ENCODE data around the gene ASCL5. TPM values are rescaled to one million over a fixed set of nuclear protein-coding genes. Genes with fewer than 3 reads are reported as not detected.

Gene ASCL5
- total and polyA plus RNA-seq, 4 donors = 0.01 to 0.25 (median 0.14) TPM; not detected in 1

GRCh38 chr1:201172999-201173610 is 46.1 kb upstream of the ASCL5 start:
- no peaks in the 10 kb centered on the region for H3K9me3 ChIP-seq (ENCODE audit: control insufficient read depth in 4 of 4, insufficient read depth in 3 of 4, low read length in 3 of 4)
- DNase-seq (no peak), ATAC-seq (ENCODE audit: insufficient read depth, low FRiP score) (no peak)
- H3K4me1 ChIP-seq (ENCODE audit: control insufficient read depth in 5 of 5, insufficient read depth in 5 of 5, low read length in 5 of 5) = peaks cover 0 to 8% (median 0%) of the 10 kb centered on the region in 5 donors
- TF ChIP-seq CTCF (IDR thresholded peaks at IDR 0.05; ENCODE audit: control extremely low read depth, extremely low read depth) = no peak
- H3K9ac ChIP-seq (ENCODE audit: insufficient read depth in 1 of 2, low read length in 2 of 2) = no peak overlapping the region
- H3K27ac ChIP-seq (ENCODE audit: low read depth in 1 of 2, low read length in 1 of 2) = no peak overlapping the region
- no peaks in the 10 kb centered on the region for H3K36me3 ChIP-seq (ENCODE audit: control insufficient read depth in 4 of 4, insufficient read depth in 4 of 4, low read length in 4 of 4)
- no peaks in the 10 kb centered on the region for H3K27me3 ChIP-seq (ENCODE audit: control insufficient read depth in 3 of 3, insufficient read depth in 3 of 3, low read length in 2 of 3)
- H3K4me3 ChIP-seq = no peak overlapping the region
- WGBS, 2 donors = 73 to 93% methylated on average over 4 of the region's 4 CpGs

GRCh38 chr1:201172326-201172725 is 45.3 kb upstream of the ASCL5 start:
- Histone ChIP-seq H3K9ac (ENCODE audit: insufficient read depth in 1 of 2, low read length in 2 of 2) (no peak overlapping the region), H3K36me3 (ENCODE audit: control insufficient read depth in 4 of 4, insufficient read depth in 4 of 4, low read length in 4 of 4) (no peaks in the 10 kb centered on the region), H3K4me1 (ENCODE audit: control insufficient read depth in 5 of 5, insufficient read depth in 5 of 5, low read length in 5 of 5) (peaks cover 0 to 8% (median 0%) of the 10 kb centered on the region in 5 donors), H3K27me3 (ENCODE audit: control insufficient read depth in 3 of 3, insufficient read depth in 3 of 3, low read length in 2 of 3) (no peaks in the 10 kb centered on the region), H3K27ac (ENCODE audit: low read depth in 1 of 2, low read length in 1 of 2) (peak overlapping the region in 1 of 2 donors; percentile 33), H3K4me3 (no peak overlapping the region), H3K9me3 (ENCODE audit: control insufficient read depth in 4 of 4, insufficient read depth in 3 of 4, low read length in 3 of 4) (no peaks in the 10 kb centered on the region)
- WGBS, 2 donors = 87 to 89% methylated on average over 4 of the region's 4 CpGs
- TF ChIP-seq CTCF (IDR thresholded peaks at IDR 0.05; ENCODE audit: control extremely low read depth, extremely low read depth) = no peak
- ATAC-seq (ENCODE audit: insufficient read depth, low FRiP score) (no peak), DNase-seq (no peak)

- Histone ChIP-seq H3K9ac (ENCODE audit: insufficient read depth in 1 of 2, low read length in 2 of 2) (peak overlapping the region; percentile 78 to 95), H3K36me3 (ENCODE audit: control insufficient read depth in 4 of 4, insufficient read depth in 4 of 4, low read length in 4 of 4) (no peaks in the 10 kb centered on the region), H3K9me3 (ENCODE audit: control insufficient read depth in 4 of 4, insufficient read depth in 3 of 4, low read length in 3 of 4) (no peaks in the 10 kb centered on the region), H3K4me3 (peak overlapping the region; percentile 55), H3K4me1 (ENCODE audit: control insufficient read depth in 5 of 5, insufficient read depth in 5 of 5, low read length in 5 of 5) (peaks cover 0 to 8% (median 0%) of the 10 kb centered on the region in 5 donors), H3K27ac (ENCODE audit: low read depth in 1 of 2, low read length in 1 of 2) (peak overlapping the region; percentile 80 to 95), H3K27me3 (ENCODE audit: control insufficient read depth in 3 of 3, insufficient read depth in 3 of 3, low read length in 2 of 3) (no peaks in the 10 kb centered on the region)
- 8 to 12% methylated on average over 47 to 48 of the region's 48 CpGs for whole genome bisulfite sequencing, 2 donors
- peak; percentile 51 for ATAC-seq (ENCODE audit: insufficient read depth, low FRiP score)
- peak in 2 of 3 donors; percentile 65 to 68 for DNase-seq
- TF ChIP-seq CTCF (IDR thresholded peaks at IDR 0.05; ENCODE audit: control extremely low read depth, extremely low read depth) = no peak
Measured at GRCh38 chr1:201171063-201172036, 44.4 kb upstream of the ASCL5 start.

Measured in lung (tissue), 12 donors.